ENCODE measurements around the gene SRF. TPM values are rescaled to one million over a fixed set of nuclear protein-coding genes. Genes with fewer than 3 reads are reported as not detected.

Gene SRF
- total RNA-seq, 2 experiments from 2014 or later: 37.6 to 38.5 TPM

DNA sequence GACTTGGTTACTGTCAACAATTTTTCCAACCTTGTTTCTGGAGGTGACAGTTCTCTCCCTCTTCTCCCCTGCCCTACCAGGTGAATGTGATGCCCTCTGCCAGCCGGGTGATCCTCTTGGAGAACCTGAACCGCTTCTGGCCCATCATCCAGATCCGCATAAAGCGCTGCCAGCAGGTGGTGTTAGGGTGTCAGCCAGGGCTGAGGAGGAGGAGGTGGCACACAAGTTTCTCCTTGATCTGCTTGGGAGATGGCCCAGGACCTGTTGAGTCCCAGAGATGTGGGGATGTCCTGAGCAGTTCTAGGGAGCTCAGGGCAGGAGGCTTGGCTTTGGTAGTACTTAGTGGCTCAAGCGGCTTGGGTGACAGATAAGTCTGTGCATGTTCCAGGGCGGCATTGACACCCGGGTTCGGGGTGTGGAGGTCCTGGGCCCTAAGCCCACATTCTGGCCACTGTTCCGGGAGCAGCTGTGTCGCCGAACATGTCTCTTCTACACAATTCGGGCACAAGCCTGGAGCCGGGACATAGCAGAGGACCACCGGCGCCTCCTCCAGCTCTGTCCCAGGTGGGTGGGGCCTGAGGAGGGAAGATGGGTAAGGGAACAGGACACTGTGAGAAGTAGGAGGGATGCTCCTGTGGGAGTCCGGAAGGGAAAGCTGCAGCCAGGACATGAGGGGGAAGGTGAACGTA lies 32.1 kb downstream of the SRF start:
- no peaks in the 10 kb centered on the region for H3K27me3 Mint-ChIP-seq
- DNase-seq (no peak), ATAC-seq (no peak)
- no peak overlapping the region for H3K27ac Mint-ChIP-seq
- peaks cover 36% of the 10 kb centered on the region for H3K36me3 Mint-ChIP-seq (ENCODE audit: low read depth)
- CTCF ChIA-PET: no interaction called here
- no peaks in the 10 kb centered on the region for H3K9me3 Mint-ChIP-seq (ENCODE audit: low read depth)
- POLR2A ChIA-PET: interaction anchor here (0.7 kb wide), 1 partner anchor 183 kb away, joined by 3 read pairs; no protein-coding TSS in a partner anchor
- no peak overlapping the region for H3K4me3 Mint-ChIP-seq
- intact Hi-C loops (cut with DNase I, micrococcal nuclease): no loop called here
- H3K4me1 Mint-ChIP-seq: no peaks in the 10 kb centered on the region

GRCh38 chr6:43203718-43204095 lies 32.6 kb downstream of the SRF start:
- peaks cover 36% of the 10 kb centered on the region for H3K36me3 Mint-ChIP-seq (ENCODE audit: low read depth)
- ChIA-PET CTCF (no interaction called here), POLR2A (no interaction called here)
- intact Hi-C loops (cut with DNase I, micrococcal nuclease): no loop called here
- no peak for DNase-seq
- no peak for ATAC-seq
- H3K4me1 Mint-ChIP-seq: no peaks in the 10 kb centered on the region
- no peak overlapping the region for H3K27ac Mint-ChIP-seq
- H3K9me3 Mint-ChIP-seq (ENCODE audit: low read depth): no peaks in the 10 kb centered on the region
- no peaks in the 10 kb centered on the region for H3K27me3 Mint-ChIP-seq
- no peak overlapping the region for H3K4me3 Mint-ChIP-seq

DNA sequence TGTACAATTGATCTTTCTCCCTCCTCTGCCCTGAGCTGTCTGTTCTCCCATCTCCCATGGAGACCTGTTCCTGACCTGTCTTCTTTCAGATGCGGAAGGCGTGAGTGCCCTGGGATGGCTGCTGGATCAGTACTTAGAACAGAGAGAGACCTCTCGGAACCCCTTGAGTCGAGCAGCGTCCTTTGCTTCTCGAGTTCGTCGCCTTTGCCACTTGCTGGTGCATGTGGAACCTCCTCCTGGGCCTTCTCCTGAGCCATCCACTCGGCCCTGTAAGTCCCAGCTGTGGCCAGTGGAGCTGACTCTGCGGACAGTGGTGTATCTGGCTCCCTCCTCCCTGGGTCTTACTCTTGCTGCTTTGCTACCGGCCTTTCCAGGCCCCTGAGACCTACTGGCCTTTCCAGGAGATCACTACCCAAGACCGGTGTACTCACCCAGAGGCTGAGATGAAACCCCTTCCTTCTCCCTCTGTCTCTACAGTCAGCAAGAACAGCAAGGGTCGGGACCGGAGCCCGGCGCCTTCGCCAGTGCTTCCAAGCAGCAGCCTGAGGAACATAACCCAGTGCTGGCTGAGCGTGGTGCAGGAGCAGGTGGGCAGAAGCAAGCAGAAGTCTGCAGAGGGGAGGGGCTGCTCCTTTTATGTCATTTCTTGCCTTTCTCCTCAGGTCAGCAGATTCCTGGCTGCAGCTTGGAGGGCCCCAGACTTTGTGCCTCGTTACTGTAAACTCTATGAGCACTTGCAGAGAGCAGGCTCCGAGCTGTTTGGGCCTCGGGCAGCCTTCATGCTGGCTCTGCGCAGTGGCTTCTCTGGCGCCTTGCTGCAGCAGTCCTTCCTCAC lies 33.4 kb downstream of the SRF start:
- POLR2A ChIA-PET: no interaction called here
- intact Hi-C loops (cut with DNase I, micrococcal nuclease): no loop called here
- H3K27ac Mint-ChIP-seq: no peak overlapping the region
- no peaks in the 10 kb centered on the region for H3K9me3 Mint-ChIP-seq (ENCODE audit: low read depth)
- H3K27me3 Mint-ChIP-seq: no peaks in the 10 kb centered on the region
- H3K4me3 Mint-ChIP-seq: no peak overlapping the region
- no peaks in the 10 kb centered on the region for H3K4me1 Mint-ChIP-seq
- ATAC-seq (no peak), DNase-seq (no peak)
- CTCF ChIA-PET: no interaction called here
- H3K36me3 Mint-ChIP-seq (ENCODE audit: low read depth): peaks cover 32% of the 10 kb centered on the region

GRCh38 chr6:43205849-43206248 lies 34.8 kb downstream of the SRF start:
- POLR2A ChIA-PET: interaction anchor here (0.7 kb wide), 1 partner anchor 1070 kb away, joined by 9 read pairs; no protein-coding TSS in a partner anchor
- no peaks in the 10 kb centered on the region for H3K27me3 Mint-ChIP-seq
- H3K9me3 Mint-ChIP-seq (ENCODE audit: low read depth): no peaks in the 10 kb centered on the region
- no peak overlapping the region for H3K4me3 Mint-ChIP-seq
- no peak for ATAC-seq
- intact Hi-C loops (cut with DNase I, micrococcal nuclease): no loop called here
- DNase-seq: no peak
- no peaks in the 10 kb centered on the region for H3K4me1 Mint-ChIP-seq
- no peak overlapping the region for H3K27ac Mint-ChIP-seq
- CTCF ChIA-PET: no interaction called here
- peaks cover 22% of the 10 kb centered on the region for H3K36me3 Mint-ChIP-seq (ENCODE audit: low read depth)

DNA sequence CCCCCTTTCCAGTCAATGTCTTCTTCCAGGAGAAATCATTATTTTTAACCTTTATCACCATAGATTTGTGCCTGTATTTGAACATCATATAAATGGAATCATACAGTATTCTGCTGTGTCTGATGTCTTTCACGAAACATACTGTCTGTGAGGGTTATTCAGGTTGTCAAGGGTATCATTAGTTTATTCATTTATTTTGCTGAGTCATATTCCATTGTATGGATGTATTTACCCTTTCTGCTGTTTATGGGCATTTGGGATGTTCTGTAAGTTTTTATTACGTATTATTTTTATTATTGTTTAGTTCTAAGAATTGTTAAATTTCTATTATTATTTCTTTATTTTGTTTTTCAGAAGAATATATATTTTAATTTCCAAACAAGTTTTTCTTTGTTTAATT lies 36.2 kb downstream of the SRF start:
- ChIA-PET CTCF (no interaction called here), POLR2A (no interaction called here)
- no peak overlapping the region for H3K4me3 Mint-ChIP-seq
- ATAC-seq: no peak
- H3K9me3 Mint-ChIP-seq (ENCODE audit: low read depth): no peaks in the 10 kb centered on the region
- no peaks in the 10 kb centered on the region for H3K4me1 Mint-ChIP-seq
- no peak overlapping the region for H3K27ac Mint-ChIP-seq
- H3K27me3 Mint-ChIP-seq: no peaks in the 10 kb centered on the region
- DNase-seq: no peak
- H3K36me3 Mint-ChIP-seq (ENCODE audit: low read depth): peaks cover 19% of the 10 kb centered on the region
- intact Hi-C loops (cut with DNase I, micrococcal nuclease): no loop called here

DNA sequence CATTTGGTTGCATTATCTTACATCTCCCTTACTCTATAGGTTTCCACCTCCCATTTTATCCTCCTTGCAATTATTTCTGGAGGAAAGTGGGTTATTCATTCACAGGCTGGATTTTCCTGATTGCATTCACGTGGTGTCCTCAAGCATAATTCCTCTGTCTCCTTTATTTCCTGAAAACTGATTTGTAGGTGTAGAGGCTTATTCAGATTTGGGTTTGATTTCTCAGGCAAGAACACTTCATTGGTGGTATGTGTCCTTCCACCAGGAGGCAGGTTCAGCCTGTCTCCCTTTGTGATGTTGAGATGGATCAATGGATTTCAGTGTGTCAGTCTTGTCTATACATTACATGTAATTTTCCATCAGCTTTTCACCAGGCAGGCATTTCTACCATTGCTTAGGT lies 40.9 kb downstream of the SRF start:
- H3K4me1 Mint-ChIP-seq: no peaks in the 10 kb centered on the region
- no peak overlapping the region for H3K27ac Mint-ChIP-seq
- ChIA-PET CTCF (interaction anchor here (0.5 to 1.3 kb wide), 2 partner anchors 227 to 294 kb away, joined by 3 to 5 read pairs; no protein-coding TSS in a partner anchor), POLR2A (no interaction called here)
- intact Hi-C loops (cut with DNase I, micrococcal nuclease): no loop called here
- H3K36me3 Mint-ChIP-seq (ENCODE audit: low read depth): peaks cover 10% of the 10 kb centered on the region
- ATAC-seq (no peak), DNase-seq (no peak)
- no peaks in the 10 kb centered on the region for H3K9me3 Mint-ChIP-seq (ENCODE audit: low read depth)
- H3K27me3 Mint-ChIP-seq: no peaks in the 10 kb centered on the region
- no peak overlapping the region for H3K4me3 Mint-ChIP-seq

DNA sequence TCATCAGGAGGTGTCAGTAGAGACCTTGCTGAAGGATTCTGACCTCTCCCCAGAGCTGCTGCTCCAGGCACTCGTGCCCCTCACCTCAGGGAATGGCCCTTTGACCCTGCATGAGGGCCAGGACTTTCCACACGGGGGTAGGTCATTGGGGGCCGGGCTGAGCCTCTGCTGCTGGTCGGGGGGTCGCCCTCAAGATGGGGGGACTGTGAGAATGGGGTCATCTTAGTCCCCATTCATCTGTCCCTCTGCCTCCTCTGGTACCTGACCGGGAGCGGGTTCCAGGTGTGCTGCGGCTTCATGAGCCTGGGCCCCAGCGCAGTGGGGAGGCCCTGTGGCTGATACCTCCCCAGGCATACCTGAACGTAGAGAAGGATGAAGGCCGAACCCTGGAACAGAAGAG lies 42.4 kb downstream of the SRF start:
- Mint-ChIP-seq H3K4me3 (no peak overlapping the region), H3K36me3 (ENCODE audit: low read depth) (peaks cover 11% of the 10 kb centered on the region), H3K4me1 (no peaks in the 10 kb centered on the region), H3K27me3 (no peaks in the 10 kb centered on the region), H3K27ac (no peak overlapping the region), H3K9me3 (ENCODE audit: low read depth) (no peaks in the 10 kb centered on the region)
- ChIA-PET POLR2A (no interaction called here), CTCF (no interaction called here)
- intact Hi-C loops (cut with DNase I, micrococcal nuclease): no loop called here
- no peak for ATAC-seq
- DNase-seq: no peak

DNA sequence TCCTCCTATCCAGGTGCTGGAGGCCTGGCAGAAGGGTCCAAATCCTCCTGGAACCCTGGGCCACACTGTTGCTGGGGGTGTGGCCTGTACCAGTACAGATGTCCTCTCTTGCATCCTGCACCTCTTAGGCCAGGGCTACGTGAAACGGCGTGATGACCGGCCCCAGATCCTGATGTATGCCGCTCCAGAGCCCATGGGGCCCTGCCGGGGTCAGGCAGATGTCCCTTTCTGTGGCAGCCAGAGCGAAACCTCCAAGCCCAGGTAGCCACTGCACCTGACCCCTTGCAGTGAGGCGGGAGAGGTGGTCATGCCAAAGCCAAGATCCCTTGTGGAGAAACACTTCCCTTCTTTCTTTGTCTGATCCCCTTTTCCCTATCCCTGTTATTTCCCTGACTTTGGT lies 44.0 kb downstream of the SRF start:
- no peaks in the 10 kb centered on the region for H3K27me3 Mint-ChIP-seq
- ATAC-seq (no peak), DNase-seq (no peak)
- no peaks in the 10 kb centered on the region for H3K4me1 Mint-ChIP-seq
- H3K36me3 Mint-ChIP-seq (ENCODE audit: low read depth): peaks cover 12% of the 10 kb centered on the region
- peak overlapping the region; percentile 32 for H3K27ac Mint-ChIP-seq
- H3K4me3 Mint-ChIP-seq: no peak overlapping the region
- POLR2A ChIA-PET: no interaction called here
- CTCF ChIA-PET: no interaction called here
- H3K9me3 Mint-ChIP-seq (ENCODE audit: low read depth): no peaks in the 10 kb centered on the region
- intact Hi-C loops (cut with DNase I, micrococcal nuclease): no loop called here

GRCh38 chr6:43216200-43216599 lies 45.1 kb downstream of the SRF start:
- POLR2A ChIA-PET: no interaction called here
- CTCF ChIA-PET: interaction anchor here (1.4 kb wide), 1 partner anchor 14 kb away, joined by 4 read pairs; the partner anchor contains the start of gene DNPH1

GRCh38 chr6:43217351-43217750 lies 46.3 kb downstream of the SRF start:
- CTCF ChIA-PET: no interaction called here
- POLR2A ChIA-PET: no interaction called here

More at GRCh38 chr6:43216200-43216599, 45.1 kb downstream of the SRF start:
- intact Hi-C loops (cut with DNase I, micrococcal nuclease): no loop called here
- Mint-ChIP-seq H3K4me3 (no peak overlapping the region), H3K27me3 (no peaks in the 10 kb centered on the region), H3K9me3 (ENCODE audit: low read depth) (no peaks in the 10 kb centered on the region), H3K4me1 (no peaks in the 10 kb centered on the region), H3K36me3 (ENCODE audit: low read depth) (peaks cover 12% of the 10 kb centered on the region), H3K27ac (no peak overlapping the region)
- ATAC-seq: no peak
- no peak for DNase-seq

GRCh38 chr6:43219119-43219518 lies 48.0 kb downstream of the SRF start:
- no peak overlapping the region for H3K27ac Mint-ChIP-seq
- H3K27me3 Mint-ChIP-seq: no peaks in the 10 kb centered on the region

More at GRCh38 chr6:43217351-43217750, 46.3 kb downstream of the SRF start:
- H3K36me3 Mint-ChIP-seq (ENCODE audit: low read depth): peaks cover 12% of the 10 kb centered on the region
- H3K4me1 Mint-ChIP-seq: peaks cover 9% of the 10 kb centered on the region
- DNase-seq (no peak), ATAC-seq (no peak)
- H3K27me3 Mint-ChIP-seq: no peaks in the 10 kb centered on the region
- no peak overlapping the region for H3K27ac Mint-ChIP-seq
- intact Hi-C loops (cut with DNase I, micrococcal nuclease): no loop called here
- no peak overlapping the region for H3K4me3 Mint-ChIP-seq
- H3K9me3 Mint-ChIP-seq (ENCODE audit: low read depth): no peaks in the 10 kb centered on the region

GRCh38 chr6:43219814-43220213 lies 48.7 kb downstream of the SRF start:
- DNase-seq: no peak
- Mint-ChIP-seq H3K4me1 (peaks cover 25% of the 10 kb centered on the region), H3K27ac (no peak overlapping the region), H3K4me3 (no peak overlapping the region), H3K9me3 (ENCODE audit: low read depth) (no peaks in the 10 kb centered on the region), H3K27me3 (no peaks in the 10 kb centered on the region), H3K36me3 (ENCODE audit: low read depth) (peaks cover 25% of the 10 kb centered on the region)
- ChIA-PET POLR2A (no interaction called here), CTCF (no interaction called here)
- intact Hi-C loops (cut with DNase I, micrococcal nuclease): loop anchor here in 1 of 2 experiments (5.0 kb wide), 1 partner anchor 257 kb away; the partner anchor contains the start of gene TJAP1
- ATAC-seq: no peak

More at GRCh38 chr6:43219119-43219518, 48.0 kb downstream of the SRF start:
- POLR2A ChIA-PET: no interaction called here
- no peaks in the 10 kb centered on the region for H3K9me3 Mint-ChIP-seq (ENCODE audit: low read depth)
- peaks cover 19% of the 10 kb centered on the region for H3K4me1 Mint-ChIP-seq
- no peak overlapping the region for H3K4me3 Mint-ChIP-seq
- no peak for DNase-seq
- peaks cover 21% of the 10 kb centered on the region for H3K36me3 Mint-ChIP-seq (ENCODE audit: low read depth)
- CTCF ChIA-PET: interaction anchor here (1.2 kb wide), 1 partner anchor 10 kb away, joined by 3 read pairs; no protein-coding TSS in a partner anchor
- intact Hi-C loops (cut with DNase I, micrococcal nuclease): no loop called here
- no peak for ATAC-seq

All from activated CD4-positive, alpha-beta T cell treated with anti-CD3 and anti-CD28 coated beads for 36 hours (primary cell).